Measurements from ENCODE around the gene CCDC159.

The CCDC159 gene

DNA sequence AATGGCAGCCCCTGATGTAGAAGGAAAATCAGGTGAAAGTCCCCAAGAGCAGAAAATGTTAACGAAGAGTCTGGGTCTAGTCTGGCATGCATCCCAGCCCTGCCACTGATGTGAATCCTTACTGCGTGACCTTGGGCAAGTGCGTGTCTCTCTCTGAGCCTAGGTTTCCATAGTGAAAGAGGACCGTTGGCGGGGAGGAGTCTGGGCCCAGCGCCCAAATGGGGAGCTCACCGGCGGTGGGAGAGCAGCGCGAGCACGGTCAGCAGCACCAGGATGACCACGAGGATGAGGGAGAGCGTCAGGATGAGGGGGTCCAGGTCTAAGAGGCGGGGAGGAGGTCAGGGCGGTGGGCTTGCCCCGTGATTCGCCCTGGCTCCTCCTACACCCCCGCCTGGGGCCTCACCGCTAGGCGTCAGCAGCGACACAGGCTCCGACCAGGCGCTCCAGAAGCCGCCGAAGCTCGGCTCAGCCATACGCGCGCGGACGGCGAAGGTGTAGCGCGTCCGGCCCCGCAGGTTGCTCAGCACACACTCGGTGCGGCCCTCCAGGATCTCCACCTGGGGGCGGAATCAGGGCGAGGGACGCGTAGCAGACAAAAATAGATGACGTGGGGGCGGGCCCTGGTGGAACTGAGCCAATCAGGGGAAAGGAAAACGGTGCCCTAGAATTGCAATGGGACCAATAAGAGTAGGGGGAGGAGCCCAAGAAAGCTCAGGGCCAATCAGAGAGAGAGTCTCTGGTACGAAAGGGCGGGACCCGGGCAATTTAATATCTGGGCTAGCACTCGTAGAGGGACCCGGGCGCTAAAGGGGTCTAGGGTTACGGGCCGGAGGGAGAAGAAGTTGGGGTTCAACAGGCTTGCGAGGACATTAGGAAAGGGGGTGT, 34.6 kb downstream of the CCDC159 start:
- Mint-ChIP-seq H3K36me3 (peaks cover 15% of the 10 kb centered on the region), H3K4me1 (peaks cover 58% of the 10 kb centered on the region), H3K27me3 (peaks cover 47% of the 10 kb centered on the region), H3K9me3 (no peaks in the 10 kb centered on the region), H3K4me3 (peak overlapping the region; percentile 81), H3K27ac (peak overlapping the region; percentile 99)
- CTCF ChIA-PET, result interaction anchor here (0.6 to 2.4 kb wide), 31 partner anchors 10 to 207 kb away, joined by 3 to 9 read pairs (median 4); partner anchors contain the start of genes ECSIT, ODAD3 and PRKCSH
- DNase-seq, result peak; percentile 99

DNA sequence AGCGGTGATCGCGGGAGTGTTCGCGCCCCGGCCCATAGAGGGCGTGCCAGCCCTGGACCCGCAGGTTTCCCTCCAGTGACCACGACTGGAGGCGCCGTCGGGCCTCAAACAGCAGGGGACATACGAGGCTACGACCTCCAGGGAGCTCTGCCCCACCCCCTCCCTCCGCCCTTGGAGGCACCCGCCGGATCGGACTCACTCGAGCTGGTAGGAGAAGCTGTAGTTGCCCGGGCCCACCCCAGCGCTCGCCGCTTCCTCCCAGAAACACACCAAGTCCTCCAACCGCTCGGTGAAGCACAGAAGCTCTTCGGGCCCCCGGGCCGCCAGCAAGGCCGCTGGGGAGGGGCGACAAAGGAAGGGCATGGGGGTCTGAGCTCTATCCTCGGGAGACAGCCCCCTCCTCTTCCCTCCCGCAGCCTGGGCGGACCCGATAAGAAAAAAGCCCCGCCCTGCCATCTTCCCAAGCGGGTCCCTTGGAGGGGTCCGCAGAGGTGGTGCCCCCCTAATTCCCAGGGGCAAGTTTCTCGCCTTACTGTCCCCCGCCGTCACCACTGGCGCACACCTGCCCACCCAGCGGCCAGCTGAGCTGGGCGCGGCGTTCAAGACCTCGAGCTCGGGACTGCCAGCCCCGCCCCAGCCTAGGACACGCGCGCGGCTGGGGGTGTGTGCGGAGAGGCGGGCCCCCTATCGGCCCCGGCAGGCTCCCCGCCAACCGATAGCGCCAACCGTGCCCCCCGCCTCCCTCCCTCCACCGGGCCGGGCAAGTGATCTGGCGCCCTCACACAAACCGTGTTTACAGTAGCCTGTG, 36.8 kb downstream of the CCDC159 start:
- Mint-ChIP-seq H3K27ac (peak overlapping the region; percentile 55), H3K4me1 (peaks cover 47% of the 10 kb centered on the region), H3K4me3 (peak overlapping the region; percentile 58), H3K27me3 (peaks cover 52% of the 10 kb centered on the region), H3K9me3 (no peaks in the 10 kb centered on the region), H3K36me3 (peaks cover 3% of the 10 kb centered on the region)
- CTCF ChIA-PET, result interaction anchor here (0.6 to 2.9 kb wide), 12 partner anchors 8 to 155 kb away, joined by 3 to 13 read pairs (median 3); partner anchors contain the start of genes ODAD3, PRKCSH and SWSAP1
- DNase-seq, result peak; percentile 55

DNA sequence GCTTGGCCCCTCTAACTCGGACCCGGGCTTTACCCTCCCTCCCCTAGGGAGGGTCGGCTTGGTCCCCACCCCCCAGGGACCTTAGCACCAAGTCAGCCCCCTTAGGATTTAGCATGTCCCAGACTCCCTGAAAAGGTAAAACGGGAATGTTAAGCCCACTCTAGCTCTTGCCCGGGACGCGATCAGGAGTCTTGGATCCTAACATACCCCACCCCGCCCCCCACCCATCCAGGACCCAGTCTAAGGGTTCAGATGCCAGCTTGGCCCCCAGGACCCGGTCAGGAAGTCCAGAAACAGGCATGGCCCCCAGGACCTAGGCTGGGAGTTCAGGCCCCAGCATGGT, 37.4 kb downstream of the CCDC159 start:
- no peak for DNase-seq
- Mint-ChIP-seq H3K9me3 (no peaks in the 10 kb centered on the region), H3K36me3 (peaks cover 3% of the 10 kb centered on the region), H3K4me1 (peaks cover 43% of the 10 kb centered on the region), H3K27ac (no peak overlapping the region), H3K4me3 (no peak overlapping the region), H3K27me3 (peaks cover 52% of the 10 kb centered on the region)
- CTCF ChIA-PET, result interaction anchor here (0.6 to 2.9 kb wide), 6 partner anchors 8 to 99 kb away, joined by 3 to 13 read pairs (median 4); partner anchors contain the start of genes ODAD3, PRKCSH and SWSAP1

DNA sequence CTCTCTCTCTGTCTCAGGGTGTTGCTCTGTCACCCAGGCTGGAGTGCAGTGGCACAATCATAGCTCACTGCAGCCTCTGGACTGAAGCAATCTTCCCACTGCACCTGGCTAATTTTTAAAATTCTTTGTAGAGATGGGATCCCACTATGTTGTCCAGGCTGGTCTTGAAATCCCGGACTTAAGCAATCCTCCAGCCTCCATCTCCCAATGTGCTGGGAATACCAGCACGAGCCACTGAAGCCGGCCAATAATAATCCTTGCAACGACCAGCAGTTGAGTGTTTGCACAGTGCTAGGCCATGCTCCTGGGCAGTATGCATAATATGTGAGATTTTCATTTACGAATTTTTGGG, 38.4 kb downstream of the CCDC159 start:
- Mint-ChIP-seq H3K4me1 (peaks cover 36% of the 10 kb centered on the region), H3K27me3 (peaks cover 52% of the 10 kb centered on the region), H3K27ac (no peak overlapping the region), H3K9me3 (no peaks in the 10 kb centered on the region), H3K36me3 (peaks cover 3% of the 10 kb centered on the region), H3K4me3 (no peak overlapping the region)
- CTCF ChIA-PET, result interaction anchor here (2.9 kb wide), 1 partner anchor 98 kb away, joined by 13 read pairs; no protein-coding TSS in a partner anchor
- no peak for DNase-seq

DNA sequence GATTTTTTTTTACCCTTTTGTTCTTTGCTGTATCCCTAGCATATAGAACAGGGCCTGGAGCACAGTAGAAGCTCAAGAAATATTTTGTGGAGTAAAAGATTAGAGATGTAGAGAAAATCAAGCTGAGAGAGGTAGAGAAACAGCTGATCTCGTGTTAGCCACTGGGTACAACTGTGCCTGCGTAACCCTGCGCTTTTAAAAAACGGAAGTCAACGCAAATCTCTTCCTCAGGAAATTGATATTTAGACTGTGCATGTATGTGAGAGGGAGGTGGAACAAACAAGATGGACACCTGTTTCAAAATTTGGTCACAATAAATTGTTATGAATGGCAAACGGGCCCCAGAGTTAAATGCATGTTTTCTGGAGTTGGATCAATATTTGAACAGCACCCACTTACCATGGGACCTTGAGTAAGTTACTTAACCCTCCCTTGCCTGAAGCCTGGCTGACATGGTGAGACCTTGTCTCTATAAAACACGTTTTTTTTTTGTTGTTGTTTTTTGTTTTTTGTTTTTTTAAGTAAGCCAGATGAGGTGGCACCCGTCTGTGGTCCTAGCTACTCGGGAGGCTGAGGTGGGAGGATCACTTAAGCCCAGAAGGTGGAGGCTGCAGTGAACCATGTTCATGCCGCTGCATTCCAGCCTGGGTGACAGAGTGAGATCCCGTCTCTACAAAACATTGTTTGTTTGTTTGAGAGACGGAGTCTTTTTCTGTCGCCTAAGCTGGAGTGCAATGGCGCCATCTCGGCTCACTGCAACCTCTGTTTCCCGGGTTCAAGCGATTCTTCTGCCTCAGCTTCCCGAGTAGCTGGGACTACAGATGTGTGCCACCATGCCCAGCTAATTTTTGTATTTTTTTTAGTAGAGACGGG, 41.1 kb downstream of the CCDC159 start:
- peaks cover 3% of the 10 kb centered on the region for H3K9me3 Mint-ChIP-seq
- H3K36me3 Mint-ChIP-seq, result no peaks in the 10 kb centered on the region
- H3K27ac Mint-ChIP-seq, result no peak overlapping the region
- DNase-seq, result no peak
- no peak overlapping the region for H3K4me3 Mint-ChIP-seq
- peaks cover 53% of the 10 kb centered on the region for H3K27me3 Mint-ChIP-seq
- peaks cover 16% of the 10 kb centered on the region for H3K4me1 Mint-ChIP-seq
- CTCF ChIA-PET, result no interaction called here

DNA sequence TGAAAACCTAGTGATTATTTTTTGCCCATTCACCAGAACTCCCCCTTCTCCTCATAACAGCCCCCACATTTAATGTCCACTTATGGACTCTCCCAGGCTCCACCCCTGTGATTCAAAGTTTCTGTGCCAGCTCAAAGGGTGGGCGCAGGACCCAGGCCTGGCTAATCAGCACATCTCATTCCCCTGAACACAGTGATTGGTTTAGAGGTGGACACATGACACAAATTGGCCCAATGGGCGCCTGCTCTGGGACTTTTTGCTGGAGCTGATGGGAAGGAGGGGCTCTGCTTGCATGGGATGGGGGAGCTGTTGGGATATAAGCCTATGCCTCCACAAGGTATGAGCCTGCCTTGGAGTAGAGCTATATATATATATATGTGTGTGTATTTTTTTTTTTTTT, 44.0 kb downstream of the CCDC159 start:
- Mint-ChIP-seq H3K36me3 (no peaks in the 10 kb centered on the region), H3K27ac (no peak overlapping the region), H3K9me3 (peaks cover 3% of the 10 kb centered on the region), H3K27me3 (peaks cover 38% of the 10 kb centered on the region), H3K4me3 (no peak overlapping the region), H3K4me1 (peaks cover 11% of the 10 kb centered on the region)
- no peak for DNase-seq
- CTCF ChIA-PET, result interaction anchor here (1.6 to 2.1 kb wide), 2 partner anchors 7 to 9 kb away, joined by 5 to 7 read pairs; no protein-coding TSS in a partner anchor

DNA sequence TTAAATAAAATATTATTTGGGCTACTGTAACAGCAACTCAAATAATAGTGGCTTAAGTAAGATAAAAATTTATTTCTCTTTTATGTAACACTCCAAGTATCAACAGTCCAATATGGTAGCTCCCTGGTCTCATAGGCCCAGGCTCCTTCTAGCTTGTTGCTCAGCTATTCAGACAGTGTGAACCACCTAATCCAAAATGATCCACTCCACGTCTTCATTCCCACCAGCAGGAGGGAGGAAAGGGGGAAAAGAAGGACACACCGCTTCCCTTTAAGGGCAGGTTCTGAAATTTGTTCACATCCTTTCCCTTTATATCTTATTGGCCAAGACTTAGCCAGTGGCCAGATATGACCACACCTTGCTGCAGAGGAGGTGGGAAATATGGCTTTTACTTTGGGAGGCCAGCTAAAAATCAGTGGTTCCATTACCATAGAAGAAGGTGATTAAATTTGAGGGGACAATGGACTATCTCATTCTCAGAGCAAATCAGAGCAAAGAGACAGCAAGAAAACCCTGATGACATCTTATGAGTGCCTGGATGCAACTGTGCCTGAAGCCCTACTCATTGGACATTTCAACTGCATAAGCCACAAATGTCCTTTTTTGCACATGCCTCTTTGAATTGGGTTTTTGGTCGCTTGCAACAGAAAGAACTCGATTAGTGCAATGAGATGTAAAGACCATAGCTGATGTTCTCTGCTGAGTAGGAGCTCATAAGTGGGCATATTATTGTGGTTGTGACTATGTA, 44.8 kb downstream of the CCDC159 start:
- peaks cover 3% of the 10 kb centered on the region for H3K9me3 Mint-ChIP-seq
- DNase-seq, result no peak
- CTCF ChIA-PET, result interaction anchor here (1.6 to 2.1 kb wide), 2 partner anchors 8 to 10 kb away, joined by 5 to 7 read pairs; no protein-coding TSS in a partner anchor
- no peak overlapping the region for H3K27ac Mint-ChIP-seq
- H3K4me3 Mint-ChIP-seq, result no peak overlapping the region
- H3K27me3 Mint-ChIP-seq, result peaks cover 36% of the 10 kb centered on the region
- H3K36me3 Mint-ChIP-seq, result no peaks in the 10 kb centered on the region
- H3K4me1 Mint-ChIP-seq, result peaks cover 11% of the 10 kb centered on the region

DNA sequence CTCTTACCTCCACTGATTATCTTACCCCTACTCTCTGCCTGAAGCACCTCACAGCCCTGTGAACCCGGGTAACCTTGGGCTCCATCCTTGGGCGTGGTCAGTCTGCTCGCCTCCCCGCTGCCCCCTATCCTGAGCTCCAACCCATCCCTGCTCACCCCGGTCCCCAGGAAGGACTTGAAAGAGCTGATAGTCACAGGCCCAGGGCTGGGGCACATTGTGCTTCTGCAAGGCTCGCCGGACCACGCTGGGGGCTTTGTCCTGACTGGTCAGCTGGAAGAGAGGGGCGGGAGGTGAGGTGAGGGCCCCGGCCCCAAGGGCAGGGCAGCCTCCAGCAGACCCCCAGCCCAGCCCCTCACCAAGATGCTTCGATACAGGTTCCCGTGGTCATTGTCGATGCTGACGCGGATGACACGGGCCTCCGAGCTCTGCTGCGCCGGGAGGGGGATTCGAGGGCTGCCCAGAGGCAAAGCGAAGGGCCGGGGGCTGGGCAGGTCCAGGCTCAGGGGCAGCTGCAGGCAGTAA, 50.8 kb downstream of the CCDC159 start:
- Mint-ChIP-seq H3K27me3 (peaks cover 22% of the 10 kb centered on the region), H3K4me1 (peaks cover 4% of the 10 kb centered on the region), H3K4me3 (no peak overlapping the region), H3K27ac (no peak overlapping the region), H3K36me3 (no peaks in the 10 kb centered on the region), H3K9me3 (no peaks in the 10 kb centered on the region)
- no peak for DNase-seq
- CTCF ChIA-PET, result interaction anchor here (0.5 to 2.0 kb wide), 2 partner anchors 16 to 1448 kb away, joined by 3 to 6 read pairs; no protein-coding TSS in a partner anchor

DNA sequence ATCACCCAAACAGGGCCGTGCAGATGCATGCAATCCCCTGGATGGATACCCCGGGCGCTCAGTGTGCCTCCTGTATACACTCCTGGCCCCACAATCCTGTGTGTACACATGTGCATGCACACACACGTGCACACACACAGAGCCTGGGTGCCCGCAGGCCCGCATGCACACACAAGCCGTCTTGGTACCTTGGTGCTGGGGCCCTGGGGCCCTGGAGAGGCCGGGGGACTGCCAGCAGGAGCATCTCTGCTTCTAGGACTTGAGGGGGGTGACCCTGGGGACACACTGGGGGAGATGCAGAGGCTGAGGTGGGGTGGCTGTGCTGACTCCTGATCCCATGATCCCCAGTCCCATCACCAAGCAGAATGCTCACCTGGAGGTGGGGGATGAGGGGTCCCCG, 53.3 kb downstream of the CCDC159 start:
- CTCF ChIA-PET, result interaction anchor here (1.4 kb wide), 1 partner anchor 17 kb away, joined by 3 read pairs; no protein-coding TSS in a partner anchor
- H3K27ac Mint-ChIP-seq, result no peak overlapping the region
- H3K4me3 Mint-ChIP-seq, result no peak overlapping the region

DNA sequence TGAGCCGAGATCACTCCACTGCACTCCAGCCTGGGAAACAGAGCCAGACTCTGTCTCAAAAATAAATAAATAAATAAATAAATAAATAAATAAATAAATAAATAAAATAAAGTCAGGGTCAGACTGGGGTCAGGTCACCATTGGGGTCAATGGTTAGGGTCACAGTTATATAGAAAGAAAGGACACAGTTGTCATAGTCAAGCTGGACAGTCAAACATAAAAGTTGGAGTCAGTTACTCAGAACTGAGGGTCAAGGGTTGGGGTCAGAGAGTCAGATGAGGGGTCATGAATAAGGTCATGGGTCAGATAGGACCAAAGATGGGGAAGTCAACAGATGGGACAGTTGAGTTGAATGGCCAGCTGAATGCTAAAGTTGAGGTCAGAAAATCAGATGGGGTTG, 54.5 kb downstream of the CCDC159 start:
- H3K4me1 Mint-ChIP-seq, result no peaks in the 10 kb centered on the region
- CTCF ChIA-PET, result interaction anchor here (0.7 to 1.4 kb wide), 2 partner anchors 11 to 18 kb away, joined by 3 read pairs; no protein-coding TSS in a partner anchor
- no peaks in the 10 kb centered on the region for H3K9me3 Mint-ChIP-seq
- no peak overlapping the region for H3K27ac Mint-ChIP-seq
- no peak for DNase-seq
- H3K27me3 Mint-ChIP-seq, result peaks cover 13% of the 10 kb centered on the region
- H3K4me3 Mint-ChIP-seq, result no peak overlapping the region
- no peaks in the 10 kb centered on the region for H3K36me3 Mint-ChIP-seq

More for the DNA sequence above, 53.3 kb downstream of the CCDC159 start:
- H3K36me3 Mint-ChIP-seq, result no peaks in the 10 kb centered on the region
- DNase-seq, result no peak
- H3K9me3 Mint-ChIP-seq, result no peaks in the 10 kb centered on the region
- H3K4me1 Mint-ChIP-seq, result no peaks in the 10 kb centered on the region
- H3K27me3 Mint-ChIP-seq, result peaks cover 12% of the 10 kb centered on the region

DNA sequence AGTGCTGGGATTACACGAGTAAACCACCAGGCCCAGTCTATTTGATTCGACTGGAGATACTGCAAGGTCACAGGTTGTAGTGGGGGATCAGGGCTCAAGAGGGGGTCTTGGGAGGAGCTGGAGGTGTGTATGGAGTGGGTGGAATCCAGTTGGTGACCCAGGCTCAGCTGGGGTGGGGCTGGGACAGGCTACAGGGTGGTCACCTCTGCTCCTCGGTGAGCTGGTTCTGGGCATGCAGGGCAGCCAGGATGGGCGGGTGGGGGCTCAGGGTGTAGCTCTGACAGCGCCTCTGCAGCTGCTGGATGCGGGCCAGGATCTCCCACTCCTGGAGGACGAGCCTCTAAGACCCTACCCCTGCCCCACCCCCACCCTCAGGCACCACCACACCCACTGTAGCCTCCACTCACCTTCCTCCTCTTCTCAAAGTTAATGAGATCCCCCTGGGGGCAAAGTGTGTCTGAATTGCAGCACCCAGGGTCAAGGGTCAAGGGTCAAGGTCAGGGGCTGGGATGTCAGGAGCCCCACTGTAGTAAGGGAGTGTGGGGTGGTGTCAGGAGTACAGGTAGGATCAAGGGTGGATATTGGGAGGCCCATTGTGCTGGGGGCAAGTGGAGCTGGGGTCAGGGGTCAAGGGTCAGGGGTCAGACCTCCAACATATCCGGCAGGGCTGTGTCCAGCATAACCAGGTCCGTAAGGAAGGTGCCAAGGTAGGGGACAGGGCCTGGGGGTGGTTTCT, 55.7 kb downstream of the CCDC159 start:
- Mint-ChIP-seq H3K27ac (no peak overlapping the region), H3K9me3 (no peaks in the 10 kb centered on the region), H3K36me3 (no peaks in the 10 kb centered on the region), H3K4me3 (no peak overlapping the region), H3K27me3 (peaks cover 25% of the 10 kb centered on the region), H3K4me1 (no peaks in the 10 kb centered on the region)
- no peak for DNase-seq
- CTCF ChIA-PET, result interaction anchor here (0.5 kb wide), 1 partner anchor 18 kb away, joined by 4 read pairs; the partner anchor contains the start of gene EPOR
